Parathyroid adenoma (tissue), 2 donors: Measurements from ENCODE around the gene NDUFC2.
"Not testable (repeated sequence)": the region's sequence is repeated elsewhere in the genome, so short reads cannot be mapped to it uniquely, and the experiment has no call there.

Source experiments
- H2AFZ ChIP-seq: fragments of 300-600 bp; sonication (generic); one replicate; pipeline ENCODE4 v1.7.0; 2017; ENCODE audit warnings: antibody characterized with exemption, mild to moderate bottlenecking
- H3K27ac ChIP-seq: fragments of 300-600 bp; sonication (generic); one replicate; pipeline ENCODE4 v1.7.0; 2017
- H3K27me3 ChIP-seq: fragments of 300-600 bp; sonication (generic); one replicate; pipeline ENCODE4 v1.7.0; 2017; ENCODE audit warnings: low read length; ENCODE audit not compliant: control insufficient read depth, insufficient read depth
- H3K36me3 ChIP-seq: fragments of 300-600 bp; sonication (generic); one replicate; pipeline ENCODE4 v1.7.0; 2017; ENCODE audit warnings: low read length; ENCODE audit not compliant: control insufficient read depth, insufficient read depth
- H3K4me1 ChIP-seq: fragments of 300-600 bp; sonication (generic); one replicate; pipeline ENCODE4 v1.7.0; 2017; ENCODE audit warnings: control low read depth
- H3K4me2 ChIP-seq: fragments of 300-600 bp; sonication (generic); one replicate; pipeline ENCODE4 v1.7.0; 2017; ENCODE audit warnings: low read length
- H3K4me3 ChIP-seq: fragments of 300-600 bp; sonication (generic); one replicate; pipeline ENCODE4 v1.7.0; 2017; ENCODE audit warnings: low read depth, low read length
- H3K79me2 ChIP-seq: fragments of 300-600 bp; sonication (generic); one replicate; pipeline ENCODE4 v1.7.0; 2017; ENCODE audit warnings: control low read depth
- H3K9ac ChIP-seq: fragments of 300-600 bp; sonication (generic); one replicate; pipeline ENCODE4 v1.7.0; 2017; ENCODE audit warnings: mild to moderate bottlenecking
- H3K9me3 ChIP-seq: fragments of 300-600 bp; sonication (generic); one replicate; pipeline ENCODE4 v1.7.0; 2017; ENCODE audit warnings: low read length; ENCODE audit not compliant: control insufficient read depth
- CTCF ChIP-seq: fragments of 300-600 bp; sonication (generic); IDR thresholded peaks from one replicate; pipeline ENCODE4 v1.7.0; 2017; ENCODE audit warnings: antibody characterized with exemption, mild to moderate bottlenecking
- donor health status: primary hyperparathyroidism.

Gene NDUFC2

GRCh38 chr11:78041843-78042440 is 37.7 kb downstream of the NDUFC2 start:
- no peak overlapping the region for H3K27ac ChIP-seq
- no peak for TF ChIP-seq CTCF
- H3K9ac ChIP-seq, result no peak overlapping the region
- H3K4me2 ChIP-seq, result no peak overlapping the region
- no peaks in the 10 kb centered on the region for H3K27me3 ChIP-seq
- no peak overlapping the region for H2AFZ ChIP-seq
- H3K36me3 ChIP-seq, result no peaks in the 10 kb centered on the region
- H3K79me2 ChIP-seq, result no peaks in the 10 kb centered on the region
- H3K9me3 ChIP-seq, result no peaks in the 10 kb centered on the region
- peaks cover 10% of the 10 kb centered on the region for H3K4me1 ChIP-seq
- no peak overlapping the region for H3K4me3 ChIP-seq

DNA sequence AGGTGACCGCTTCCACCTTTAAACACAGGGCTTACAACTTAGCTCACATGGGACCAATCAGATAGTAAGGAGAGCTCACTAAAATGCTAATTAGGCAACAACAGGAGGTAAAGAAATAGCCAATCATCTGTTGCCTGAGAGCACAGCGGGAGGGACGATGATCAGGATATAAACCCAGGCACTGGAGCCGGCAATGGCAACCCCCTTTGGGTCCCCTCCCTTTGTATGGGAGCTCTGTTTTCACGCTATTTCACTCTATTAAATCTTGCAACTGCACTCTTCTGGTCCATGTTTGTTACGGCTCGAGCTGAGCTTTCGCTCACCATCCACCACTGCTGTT is 38.3 kb downstream of the NDUFC2 start:
- not testable (repeated sequence) for H3K36me3 ChIP-seq, H3K9ac ChIP-seq, H3K27ac ChIP-seq, H3K9me3 ChIP-seq, H3K4me2 ChIP-seq, H3K4me3 ChIP-seq, H3K79me2 ChIP-seq, H3K27me3 ChIP-seq, H3K4me1 ChIP-seq, H2AFZ ChIP-seq

GRCh38 chr11:78040691-78041379 is 38.8 kb downstream of the NDUFC2 start:
- no peak overlapping the region for H3K9ac ChIP-seq
- no peaks in the 10 kb centered on the region for H3K79me2 ChIP-seq
- H3K4me1 ChIP-seq, result peaks cover 10% of the 10 kb centered on the region
- no peaks in the 10 kb centered on the region for H3K27me3 ChIP-seq
- H3K36me3 ChIP-seq, result no peaks in the 10 kb centered on the region
- no peak overlapping the region for H2AFZ ChIP-seq
- H3K4me2 ChIP-seq, result no peak overlapping the region
- TF ChIP-seq CTCF, result no peak
- H3K9me3 ChIP-seq, result no peaks in the 10 kb centered on the region
- no peak overlapping the region for H3K4me3 ChIP-seq
- H3K27ac ChIP-seq, result no peak overlapping the region

GRCh38 chr11:78039919-78040671 is 39.6 kb downstream of the NDUFC2 start:
- Histone ChIP-seq H3K4me3 (no peak overlapping the region), H3K27me3 (no peaks in the 10 kb centered on the region), H3K27ac (peak overlapping the region; percentile 76), H3K79me2 (no peaks in the 10 kb centered on the region), H3K9ac (no peak overlapping the region), H3K36me3 (no peaks in the 10 kb centered on the region), H3K4me1 (peaks cover 10% of the 10 kb centered on the region), H2AFZ (peak overlapping the region; percentile 84), H3K9me3 (no peaks in the 10 kb centered on the region), H3K4me2 (no peak overlapping the region)
- no peak for TF ChIP-seq CTCF

GRCh38 chr11:78039391-78039918 is 40.2 kb downstream of the NDUFC2 start:
- peaks cover 10% of the 10 kb centered on the region for H3K4me1 ChIP-seq
- TF ChIP-seq CTCF, result no peak
- H2AFZ ChIP-seq, result peak overlapping the region; percentile 84
- H3K9ac ChIP-seq, result no peak overlapping the region
- H3K36me3 ChIP-seq, result no peaks in the 10 kb centered on the region
- no peaks in the 10 kb centered on the region for H3K27me3 ChIP-seq
- no peaks in the 10 kb centered on the region for H3K79me2 ChIP-seq
- H3K4me3 ChIP-seq, result no peak overlapping the region
- peak overlapping the region; percentile 76 for H3K27ac ChIP-seq
- H3K4me2 ChIP-seq, result no peak overlapping the region
- no peaks in the 10 kb centered on the region for H3K9me3 ChIP-seq
